HCT116 (cell line): ENCODE results near the gene USH1G. TPM values are rescaled to one million over a fixed set of nuclear protein-coding genes. Genes with fewer than 3 reads are reported as not detected.

Experiments used
- ATAC-seq: fragments of 200-7000 bp; cut with Tn5 transposase; 2 replicates; pipeline ENCODE4 v1.9.1; 2020; ENCODE audit warnings: mild to moderate bottlenecking, moderate library complexity
- BruUV-seq: library from RNA; stranded (reverse); fragments of 400-500 nt; replicated peaks from 2 replicates; lab custom pipeline; 2021; lab: Mats Ljungman, UMichigan
- CTCF ChIA-PET: fragments of 300-600 bp; sonication (Branson Sonifier 250); formaldehyde crosslinking; loops from one replicate; lab custom pipeline; 2021; ENCODE audit warnings: antibody characterized with exemption; lab: Charles Lee
- POLR2A ChIA-PET: fragments of 300-600, 350-600 bp; sonication (Branson Sonifier 250); formaldehyde crosslinking; loops from one replicate; lab custom pipeline; 2021; ENCODE audit warnings: antibody characterized with exemption; lab: Charles Lee
- RAD21 ChIA-PET, 2 experiments: fragments of 300-600 bp; sonication (Branson Sonifier 250); formaldehyde crosslinking; loops; one replicate each; lab custom pipeline; 2023; ENCODE audit warnings: low total read pairs in 2 of 2; ENCODE audit not compliant: uncharacterized antibody in 2 of 2, unreplicated experiment in 2 of 2, low non-redundant PET in 1 of 2; lab: Charles Lee
- DNase-seq: peaks from one replicate; pipeline ENCODE4 v3.0.0-alpha.2; 2010; ENCODE audit warnings: low read depth, low spot score
- H2AFZ ChIP-seq: fragments of 200-600 bp; shearing (Covaris generic), sonication (generic); 2 replicates; pipeline ENCODE4 v1.6.1; 2017; ENCODE audit warnings: low read depth, mixed run types, mixed read lengths, antibody characterized with exemption, low read length; ENCODE audit not compliant: poor library complexity, severe bottlenecking
- H3K27ac ChIP-seq: 2 replicates; pipeline ENCODE4 v1.5.1; 2012; ENCODE audit warnings: low read depth, low read length
- H3K27me3 ChIP-seq: fragments of 200-600 bp; sonication (generic); 2 replicates; pipeline ENCODE4 v1.6.1; 2016; ENCODE audit warnings: mixed run types, low read length, mixed read lengths; ENCODE audit not compliant: insufficient read depth
- H3K36me3 ChIP-seq, 2 experiments: fragments of 200-500 bp in 1 of 2; fragments of 200-600 bp in 1 of 2; sonication (Bioruptor generic) in 1 of 2; sonication (generic) in 1 of 2; 2 replicates each; pipeline versions ENCODE4 v1.5.1 to v1.6.1; 2014 to 2016; ENCODE audit warnings: low read length in 2 of 2, inconsistent platforms in 1 of 2, mixed read lengths in 1 of 2, mixed run types in 1 of 2; ENCODE audit not compliant: insufficient read depth in 2 of 2, control insufficient read depth in 1 of 2
- H3K4me1 ChIP-seq, 2 experiments: fragments of 200-600 bp in 1 of 2; sonication (generic) in 1 of 2; 2 replicates each; pipeline versions ENCODE4 v1.5.1 to v1.6.1; 2012 to 2017; ENCODE audit warnings: low read length in 2 of 2, inconsistent platforms in 1 of 2, mild to moderate bottlenecking in 1 of 2, mixed read lengths in 1 of 2, mixed run types in 1 of 2, moderate library complexity in 1 of 2; ENCODE audit not compliant: insufficient read depth in 2 of 2, control insufficient read depth in 1 of 2
- H3K4me2 ChIP-seq: fragments of 200-600 bp; sonication (generic); 2 replicates; pipeline ENCODE4 v1.6.1; 2017; ENCODE audit warnings: mixed run types, low read length, mixed read lengths
- H3K4me3 ChIP-seq, 2 experiments: fragments of 200-600 bp in 1 of 2; sonication (generic) in 1 of 2; replicated peaks in 1 of 2; 2 replicates each; pipeline ENCODE4 v1.5.1; 2011 to 2016; ENCODE audit warnings: low read length in 2 of 2, control low read depth in 1 of 2, low read depth in 1 of 2, mild to moderate bottlenecking in 1 of 2, mixed read lengths in 1 of 2, mixed run types in 1 of 2
- H3K79me2 ChIP-seq: fragments of 200-600 bp; sonication (generic); 2 replicates; pipeline ENCODE4 v1.6.1; 2017; ENCODE audit warnings: mild to moderate bottlenecking, mixed run types, low read length, moderate library complexity, mixed read lengths; ENCODE audit not compliant: insufficient read depth
- H3K9ac ChIP-seq: fragments of 200-600 bp; sonication (generic); 2 replicates; pipeline ENCODE4 v1.6.1; 2016; ENCODE audit warnings: low read length, mixed read lengths
- H3K9me2 ChIP-seq: fragments of 200-600 bp; sonication (generic), shearing (Covaris generic); 2 replicates; pipeline ENCODE4 v1.6.1; 2017; ENCODE audit warnings: mixed run types, mild to moderate bottlenecking, moderate library complexity; ENCODE audit not compliant: insufficient read depth
- H3K9me3 ChIP-seq, 2 experiments: fragments of 200-500 bp in 1 of 2; fragments of 200-600 bp in 1 of 2; sonication (Bioruptor generic) in 1 of 2; sonication (generic) in 1 of 2; 2 replicates each; pipeline ENCODE4 v1.6.1; 2014 to 2017; ENCODE audit warnings: low read length in 2 of 2, mixed read lengths in 2 of 2, inconsistent platforms in 1 of 2, low read depth in 1 of 2, mild to moderate bottlenecking in 1 of 2, mixed run types in 1 of 2, moderate library complexity in 1 of 2; ENCODE audit not compliant: control insufficient read depth in 1 of 2, insufficient read depth in 1 of 2
- H4K20me1 ChIP-seq: fragments of 200-600 bp; sonication (generic), shearing (Covaris generic); 2 replicates; pipeline ENCODE4 v1.6.1; 2017; ENCODE audit warnings: mixed run types, mild to moderate bottlenecking, moderate library complexity; ENCODE audit not compliant: insufficient read depth
- CEBPB ChIP-seq: IDR thresholded peaks from 2 replicates; pipeline ENCODE4 v1.6.1; 2012; ENCODE audit warnings: low read depth
- EZH2phosphoT487 ChIP-seq: fragments of 200-600 bp; IDR thresholded peaks from 2 replicates; pipeline ENCODE4 v1.6.1; 2018; ENCODE audit warnings: antibody characterized with exemption, borderline replicate concordance
- JUND ChIP-seq: IDR thresholded peaks from 2 replicates; pipeline ENCODE4 v1.6.1; 2012
- POLR2A ChIP-seq: IDR thresholded peaks from 2 replicates; pipeline ENCODE4 v1.7.0; 2011; ENCODE audit warnings: borderline replicate concordance; ENCODE audit not compliant: insufficient read depth, insufficient read length; ENCODE audit errors: extremely low read depth
- POLR2AphosphoS5 ChIP-seq: IDR thresholded peaks from 2 replicates; pipeline ENCODE4 v1.6.1; 2011; ENCODE audit warnings: mild to moderate bottlenecking, low read depth, low read length, moderate library complexity
- RAD21 ChIP-seq: IDR thresholded peaks from 2 replicates; pipeline ENCODE4 v1.6.1; 2012; ENCODE audit warnings: low read depth, mild to moderate bottlenecking
- SIN3A ChIP-seq: IDR thresholded peaks from 2 replicates; pipeline ENCODE4 v1.6.1; 2012; ENCODE audit warnings: low read depth
- TCF7L2 ChIP-seq: IDR thresholded peaks from 2 replicates; pipeline ENCODE4 v1.7.0; 2011; ENCODE audit warnings: borderline replicate concordance, inconsistent platforms; ENCODE audit not compliant: insufficient read depth, insufficient read length; ENCODE audit errors: extremely low read depth
- ZFX ChIP-seq: fragments of 450-650 bp; IDR thresholded peaks from 2 replicates; pipeline ENCODE4 v1.6.1; 2017
- ZNF274 ChIP-seq: fragments of 200-500 bp; sonication (Bioruptor generic); IDR thresholded peaks from 2 replicates; pipeline ENCODE4 v1.6.1; 2014; ENCODE audit warnings: mild to moderate bottlenecking, low read depth, low read length, inconsistent platforms
- intact Hi-C: fragments of 100-400 bp; cut with micrococcal nuclease; formaldehyde crosslinking; loops from 2 replicates; pipeline ENCODE4 v1.10.0; 2022
- total RNA-seq: library from RNA; stranded (reverse); gene quantifications from one replicate; pipeline ENCODE4 v1.2.1, GENCODE V29; 2021; ENCODE audit not compliant: unreplicated experiment
- TF ChIP-seq, protein P1 (sequence below): IDR thresholded peaks from 2 replicates; pipeline ENCODE4 v1.6.1; 2012

Gene USH1G
- total RNA-seq, 1 experiment from 2014 or later, result 3.1 TPM

DNA sequence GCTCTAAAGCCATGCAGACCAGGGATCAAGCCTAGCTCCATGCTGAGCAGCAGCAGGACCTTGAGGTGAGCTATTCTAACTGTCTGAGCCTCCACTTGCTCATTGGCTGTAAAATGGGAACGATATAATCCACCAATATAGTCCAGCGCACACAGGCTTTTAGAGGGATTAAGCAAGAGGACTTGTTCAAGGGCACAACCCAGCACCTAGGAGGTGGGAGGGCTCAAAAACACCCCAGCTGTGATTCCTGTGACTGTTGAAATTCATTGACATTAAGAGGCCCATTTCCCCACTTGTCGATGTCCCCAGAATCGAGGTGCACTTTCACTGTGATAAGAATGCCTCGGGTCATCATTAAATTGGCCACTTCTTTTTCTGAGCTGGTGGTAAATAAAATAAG is 4.1 kb downstream of the USH1G start:
- ATAC-seq (no peak), DNase-seq (no peak)
- ChIA-PET POLR2A (no interaction called here), CTCF (interaction anchor here (0.6 to 1.5 kb wide), 2 partner anchors 43 to 936 kb away, joined by 4 to 5 read pairs; partner anchors contain the start of gene WBP2), RAD21 (interaction anchor here in 1 of 2 experiments (0.7 to 0.8 kb wide), 2 partner anchors 39 to 43 kb away, joined by 3 to 4 read pairs; no protein-coding TSS in a partner anchor)
- H3K9ac ChIP-seq, result no peak overlapping the region
- no peaks in the 10 kb centered on the region for H3K9me3 ChIP-seq
- no peaks in the 10 kb centered on the region for H3K79me2 ChIP-seq
- intact Hi-C loops, result no loop called here
- no peak overlapping the region for H3K4me2 ChIP-seq
- H3K4me3 ChIP-seq, result no peak overlapping the region
- peaks cover 2% of the 10 kb centered on the region; the same call in 1 of the 2 replicates for H3K27me3 ChIP-seq
- H3K4me1 ChIP-seq, result peaks cover 16 to 33% of the 10 kb centered on the region in 2 experiments
- no peak overlapping the region for H2AFZ ChIP-seq
- peaks cover 0 to 2% of the 10 kb centered on the region in 2 experiments; a peak in 1 of 4 replicates for H3K36me3 ChIP-seq
- H3K9me2 ChIP-seq, result no peaks in the 10 kb centered on the region
- no TSS peak for BruUV-seq
- H4K20me1 ChIP-seq, result no peaks in the 10 kb centered on the region
- H3K27ac ChIP-seq, result no peak overlapping the region
- no peak for TF ChIP-seq CEBPB
- no peak for TF ChIP-seq RAD21
- TF ChIP-seq JUND, result no peak
- TF ChIP-seq POLR2AphosphoS5, result no peak
- no peak for TF ChIP-seq TCF7L2

DNA sequence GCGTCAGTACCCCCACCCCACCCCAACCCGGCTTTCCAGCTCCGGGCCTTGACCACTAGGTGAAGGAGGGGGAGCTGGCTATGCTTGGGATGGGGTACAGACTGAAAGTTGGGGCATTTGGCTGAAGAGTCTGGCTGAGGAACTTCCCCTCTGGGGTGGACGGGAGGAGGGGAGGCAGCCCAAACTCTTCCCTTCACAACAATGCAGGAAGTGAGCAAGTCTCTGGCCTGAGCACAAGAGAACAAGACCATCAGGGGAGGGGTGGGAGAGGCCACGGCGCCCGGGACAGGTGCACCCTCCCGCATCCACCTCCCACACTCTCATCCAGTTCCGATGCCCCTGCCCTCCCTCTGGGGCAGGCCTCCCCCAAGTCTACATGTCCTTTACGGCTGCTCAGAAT is 5.6 kb downstream of the USH1G start:
- RAD21 ChIA-PET, result no interaction called here
- ATAC-seq, result no peak
- H4K20me1 ChIP-seq, result no peaks in the 10 kb centered on the region

More for the DNA sequence above, 5.6 kb downstream of the USH1G start:
- no peak overlapping the region for H3K4me2 ChIP-seq
- peaks cover 12 to 18% of the 10 kb centered on the region in 2 experiments; a peak in 3 of 4 replicates for H3K4me1 ChIP-seq
- DNase-seq, result no peak
- H2AFZ ChIP-seq, result no peak overlapping the region
- no peak overlapping the region for H3K4me3 ChIP-seq
- no peaks in the 10 kb centered on the region for H3K9me2 ChIP-seq
- POLR2A ChIA-PET, result no interaction called here
- H3K27me3 ChIP-seq, result no peaks in the 10 kb centered on the region
- H3K9ac ChIP-seq, result no peak overlapping the region
- intact Hi-C loops, result no loop called here
- H3K27ac ChIP-seq, result no peak overlapping the region
- no peaks in the 10 kb centered on the region for H3K9me3 ChIP-seq
- CTCF ChIA-PET, result no interaction called here
- H3K79me2 ChIP-seq, result no peaks in the 10 kb centered on the region
- BruUV-seq, result no TSS peak
- TF ChIP-seq POLR2AphosphoS5 (no peak), ZFX (no peak), POLR2A (no peak), SIN3A (no peak), ZNF274 (no peak), EZH2phosphoT487 (no peak)
- TF ChIP-seq, protein P1, sequence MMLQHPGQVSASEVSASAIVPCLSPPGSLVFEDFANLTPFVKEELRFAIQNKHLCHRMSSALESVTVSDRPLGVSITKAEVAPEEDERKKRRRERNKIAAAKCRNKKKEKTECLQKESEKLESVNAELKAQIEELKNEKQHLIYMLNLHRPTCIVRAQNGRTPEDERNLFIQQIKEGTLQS, result no peak
- TF ChIP-seq, all 23 proteins: peak for 0
- peaks cover 0 to 2% of the 10 kb centered on the region in 2 experiments; a peak in 1 of 4 replicates for H3K36me3 ChIP-seq
